H1 (cell line): ENCODE data around the gene CLDND1. TPM values are rescaled to one million over a fixed set of nuclear protein-coding genes. Genes with fewer than 3 reads are reported as not detected.

ENCODE experiments used
- CBX8 ChIP-seq: fragments of 300-800, 300-1000 bp; sonication (generic); IDR thresholded peaks from 2 replicates; pipeline ENCODE4 v1.7.1; 2016; ENCODE audit warnings: low read depth, low read length, borderline replicate concordance
- CHD7 ChIP-seq: fragments of 300-600 bp; sonication (generic); IDR thresholded peaks from 2 replicates; pipeline ENCODE4 v1.7.1; 2012; ENCODE audit warnings: low read length, moderate library complexity, mild to moderate bottlenecking, inconsistent platforms; ENCODE audit not compliant: insufficient replicate concordance
- CTCF ChIP-seq, 3 experiments: IDR thresholded peaks; 1 replicate in 2 of 3; 2 replicates in 1 of 3; pipeline versions ENCODE4 v1.5.1 to v1.6.1; 2011; ENCODE audit warnings: low read length in 3 of 3, mild to moderate bottlenecking in 3 of 3, inconsistent platforms in 2 of 3, low read depth in 1 of 3, moderate library complexity in 1 of 3; ENCODE audit not compliant: insufficient read depth in 1 of 3; ENCODE audit errors: control extremely low read depth in 1 of 3
- KDM1A ChIP-seq: fragments of 200-600, 300-600 bp; sonication (generic); IDR thresholded peaks from 2 replicates; pipeline ENCODE4 v1.7.1; 2016; ENCODE audit warnings: mild to moderate bottlenecking, low read length, borderline replicate concordance
- SAP30 ChIP-seq: fragments of 300-600 bp; sonication (generic); IDR thresholded peaks from 2 replicates; pipeline ENCODE4 v1.7.1; 2012; ENCODE audit warnings: low read length, moderate library complexity, mild to moderate bottlenecking, inconsistent platforms; ENCODE audit not compliant: insufficient read depth, insufficient replicate concordance
- SRF ChIP-seq: IDR thresholded peaks from 2 replicates; pipeline ENCODE4 v1.6.1; 2011; ENCODE audit warnings: mild to moderate bottlenecking, low read depth, low read length, moderate library complexity
- SUZ12 ChIP-seq: fragments of 200-600 bp; sonication (generic); IDR thresholded peaks from 2 replicates; pipeline ENCODE4 v1.6.1; 2012; ENCODE audit warnings: mild to moderate bottlenecking, inconsistent platforms, low read length, moderate library complexity, mixed read lengths
- polyA plus RNA-seq, 7 experiments: library from polyadenylated mRNA; depleted of rRNA in 3 of 7; stranded (reverse) in 5 of 7; unstranded in 2 of 7; fragments of >200 nt in 5 of 7; fragments of 200-250 nt in 2 of 7; gene quantifications; 1 replicate in 5 of 7; 2 replicates in 1 of 7; 4 replicates in 1 of 7; pipeline versions ENCODE4 v1.2.1 to v1.2.3, GENCODE V29; 2011 to 2013; ENCODE audit warnings: missing spikeins in 2 of 7, mixed read lengths in 2 of 7
- total RNA-seq: library from RNA; stranded (reverse); fragmentation: NEBNext Ultra II Directional; extraction: Animal tissue kit (Norgen Biotek cat#: 25700); gene quantifications from 2 replicates; pipeline ENCODE4 v1.2.1, GENCODE V29; 2021

CLDND1 gene
- total and polyA plus RNA-seq, 2 of the 8 experiments (the other 6 are each of a cell fraction or from before 2014, with no cell fraction given) = 68.2 to 152 TPM

GRCh38 chr3:98514948-98515347 lies 7.8 kb downstream of the CLDND1 start (continued):
- TF ChIP-seq CHD7 (no peak), SAP30 (no peak), SRF (no peak), CTCF (IDR thresholded peaks at IDR 0.05; ENCODE audit: control extremely low read depth in 1 of 3, insufficient read depth in 1 of 3, low read depth in 1 of 3, low read length in 3 of 3) (no peak), SUZ12 (no peak), KDM1A (no peak), CBX8 (no peak)
